ENCODE data around the gene SERINC2. TPM values are rescaled to one million over a fixed set of nuclear protein-coding genes. Genes with fewer than 3 reads are reported as not detected.
"Not testable (repeated sequence)": the region's sequence is repeated elsewhere in the genome, so short reads cannot be mapped to it uniquely, and the experiment has no call there.

SERINC2 gene
- total RNA-seq, 1 experiment from 2014 or later, result 16.6 TPM

DNA sequence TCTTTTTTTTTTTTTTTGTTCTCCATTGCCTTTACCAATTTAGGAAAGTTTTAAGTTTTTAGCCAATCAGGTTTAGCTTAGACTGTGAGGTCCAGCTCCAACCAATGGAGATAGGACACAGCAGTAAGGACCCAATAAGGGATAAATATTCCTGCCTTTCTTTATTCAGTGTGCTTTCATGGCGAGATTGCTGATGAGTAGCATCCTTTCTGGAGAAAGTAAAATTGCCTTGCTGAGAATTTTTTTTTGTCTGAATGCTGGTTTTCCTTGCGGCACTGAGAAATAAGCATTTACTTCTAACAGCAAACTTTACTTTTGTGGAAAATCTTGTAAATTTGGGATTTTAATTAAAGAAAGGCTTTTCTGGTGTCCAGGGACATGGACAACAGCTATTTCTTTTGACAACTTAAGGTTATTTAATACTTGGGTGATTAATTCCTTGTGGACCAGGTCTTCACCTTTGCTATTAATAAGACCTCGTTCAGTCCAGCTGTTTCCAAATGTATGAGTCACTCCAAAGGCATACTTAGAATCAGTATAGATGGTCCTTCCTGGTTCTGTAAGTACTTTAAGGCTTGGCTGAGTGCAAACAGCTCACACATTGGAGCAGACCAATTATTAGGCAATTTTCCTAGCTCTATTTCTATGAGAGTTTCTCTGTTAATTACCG, 54.1 kb downstream of the SERINC2 start:
- Histone ChIP-seq H3K4me3 (no peak overlapping the region), H3K27ac (no peak overlapping the region), H3K9me3 (replicated peaks) (peaks cover 6% of the 10 kb centered on the region; the same call in 1 of the 2 replicates), H3K36me3 (no peaks in the 10 kb centered on the region), H3K27me3 (replicated peaks) (no peaks in the 10 kb centered on the region), H3K4me1 (replicated peaks) (no peaks in the 10 kb centered on the region)
- DNase-seq (ENCODE audit: low read depth in 1 of 2, low spot score in 2 of 2), result no peak

GRCh38 chr1:31470794-31471315, 57.8 kb downstream of the SERINC2 start:
- Histone ChIP-seq H3K27ac (no peak overlapping the region), H3K36me3 (no peaks in the 10 kb centered on the region)

GRCh38 chr1:31471452-31472313, 58.7 kb downstream of the SERINC2 start:
- not testable (repeated sequence) for H3K4me1 ChIP-seq (replicated peaks); H3K27me3 ChIP-seq (replicated peaks); H3K36me3 ChIP-seq; DNase-seq (ENCODE audit: low read depth in 1 of 2, low spot score in 2 of 2); H3K4me3 ChIP-seq; H3K27ac ChIP-seq; H3K9me3 ChIP-seq (replicated peaks)

More at GRCh38 chr1:31470794-31471315, 57.8 kb downstream of the SERINC2 start:
- Histone ChIP-seq H3K4me1 (replicated peaks) (peaks cover under 1% of the 10 kb centered on the region; the same call in 1 of the 2 replicates), H3K9me3 (replicated peaks) (0 out of 2 replicates have a peak, but pooled peaks cover 6% of the 10 kb centered on the region), H3K4me3 (no peak overlapping the region), H3K27me3 (replicated peaks) (no peaks in the 10 kb centered on the region)
- DNase-seq (ENCODE audit: low read depth in 1 of 2, low spot score in 2 of 2), result no peak

- H3K9me3 ChIP-seq (replicated peaks); H3K27ac ChIP-seq: not testable (repeated sequence)
- H3K4me1 ChIP-seq (replicated peaks), result peaks cover 15% of the 10 kb centered on the region
These were observed 59.3 kb downstream of the SERINC2 start for GRCh38 chr1:31472314-31472651.

DNA sequence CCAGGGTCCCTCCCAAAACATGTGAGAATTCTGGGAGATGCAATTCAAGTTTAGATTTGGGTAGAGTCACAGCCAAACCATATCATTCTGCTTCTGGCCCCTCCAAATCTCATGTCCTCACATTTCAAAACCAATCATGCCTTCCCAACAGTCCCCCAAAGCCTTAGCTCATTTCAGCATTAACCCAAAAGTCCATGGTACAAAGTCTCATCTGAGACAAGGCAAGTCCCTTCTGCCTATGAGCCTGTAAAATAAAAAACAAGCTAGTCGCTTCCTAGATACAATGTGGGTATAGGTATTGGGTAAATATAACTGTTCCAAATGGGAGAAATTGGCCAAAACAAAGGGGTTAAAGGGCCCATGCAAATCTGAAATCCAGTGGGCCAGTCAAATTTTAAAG, 59.7 kb downstream of the SERINC2 start:
- not testable (repeated sequence) for H3K27ac ChIP-seq; H3K4me3 ChIP-seq; H3K9me3 ChIP-seq (replicated peaks); DNase-seq (ENCODE audit: low read depth in 1 of 2, low spot score in 2 of 2); H3K36me3 ChIP-seq; H3K27me3 ChIP-seq (replicated peaks)
- H3K4me1 ChIP-seq (replicated peaks), result peaks cover 19% of the 10 kb centered on the region

More at GRCh38 chr1:31472314-31472651, 59.3 kb downstream of the SERINC2 start:
- H3K4me3 ChIP-seq; H3K36me3 ChIP-seq; DNase-seq (ENCODE audit: low read depth in 1 of 2, low spot score in 2 of 2); H3K27me3 ChIP-seq (replicated peaks): not testable (repeated sequence)

DNA sequence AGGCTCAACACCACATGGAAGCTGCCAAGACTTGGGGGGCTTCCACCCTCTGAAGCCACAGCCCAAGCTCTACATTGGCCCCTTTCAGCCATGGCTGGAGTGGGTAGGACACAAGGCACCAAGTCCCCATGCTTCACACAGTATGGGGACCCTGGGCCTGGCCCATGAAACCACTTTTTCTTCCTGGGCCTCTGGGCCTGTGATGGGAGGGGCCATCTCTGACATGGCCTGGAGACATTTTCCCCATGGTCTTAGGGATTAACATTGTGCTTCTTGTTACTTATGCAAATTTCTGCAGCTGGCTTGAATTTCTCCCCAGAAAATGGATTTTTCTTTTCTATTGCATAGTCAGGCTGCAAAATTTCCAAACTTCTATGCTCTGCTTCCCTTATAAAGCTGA, 60.5 kb downstream of the SERINC2 start:
- H3K9me3 ChIP-seq (replicated peaks); H3K27me3 ChIP-seq (replicated peaks); H3K4me3 ChIP-seq; DNase-seq (ENCODE audit: low read depth in 1 of 2, low spot score in 2 of 2); H3K36me3 ChIP-seq; H3K27ac ChIP-seq: not testable (repeated sequence)
- H3K4me1 ChIP-seq (replicated peaks), result peaks cover 19% of the 10 kb centered on the region

GRCh38 chr1:31474567-31474966, 61.6 kb downstream of the SERINC2 start:
- not testable (repeated sequence) for H3K27me3 ChIP-seq (replicated peaks); H3K9me3 ChIP-seq (replicated peaks); H3K27ac ChIP-seq; H3K36me3 ChIP-seq; H3K4me3 ChIP-seq; DNase-seq (ENCODE audit: low read depth in 1 of 2, low spot score in 2 of 2)
- peaks cover 19% of the 10 kb centered on the region for H3K4me1 ChIP-seq (replicated peaks)

DNA sequence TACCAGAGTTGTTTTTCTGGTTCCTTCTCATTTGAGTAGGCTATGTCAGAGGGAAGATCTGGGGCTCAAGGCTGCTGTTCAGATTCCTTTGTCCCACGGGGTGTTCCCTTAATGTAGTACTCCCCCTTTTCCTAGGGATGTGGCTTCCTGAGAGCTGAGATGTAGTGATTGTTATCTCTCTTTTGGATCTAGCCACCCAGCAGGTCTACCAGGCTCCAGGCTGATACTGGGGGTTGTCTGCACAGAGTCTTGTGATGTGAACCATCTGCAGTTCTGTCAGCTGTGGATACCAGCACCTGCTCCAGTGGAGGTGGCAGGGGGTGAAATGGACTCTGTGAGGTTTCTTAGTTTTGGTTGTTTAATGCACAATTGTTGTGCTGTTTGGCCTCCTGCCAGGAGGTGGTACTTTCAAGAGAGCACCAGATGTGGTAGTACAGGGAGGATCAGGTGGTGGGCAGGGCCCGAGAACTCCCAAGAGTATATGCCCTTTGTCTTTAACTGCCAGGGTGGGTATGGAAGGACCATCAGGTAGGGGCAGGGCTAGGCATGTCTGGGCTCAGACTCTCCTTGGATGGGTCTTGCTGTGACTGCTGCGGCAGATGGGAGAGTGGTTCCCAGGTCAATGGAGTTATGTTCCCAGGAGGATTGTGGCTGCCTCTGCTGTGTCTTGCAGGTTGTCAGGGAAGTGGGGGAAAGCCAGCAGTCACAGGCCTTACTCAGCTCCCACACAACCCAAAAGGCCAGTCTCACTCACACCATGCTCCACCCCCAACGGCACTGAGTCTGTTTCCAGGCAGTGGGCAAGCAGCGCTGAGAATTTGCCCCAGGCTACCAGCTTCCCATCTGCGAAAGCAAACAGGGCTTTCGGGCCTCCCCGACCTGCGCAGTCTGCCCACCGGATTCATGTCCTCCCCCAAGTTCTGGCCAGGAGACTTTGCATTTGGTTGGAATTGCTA, 64.2 kb downstream of the SERINC2 start:
- no peaks in the 10 kb centered on the region for H3K36me3 ChIP-seq
- no peak overlapping the region for H3K27ac ChIP-seq
- DNase-seq (ENCODE audit: low read depth in 1 of 2, low spot score in 2 of 2), result no peak
- peaks cover 3% of the 10 kb centered on the region; the same call in 1 of the 2 replicates for H3K9me3 ChIP-seq (replicated peaks)
- H3K27me3 ChIP-seq (replicated peaks), result no peaks in the 10 kb centered on the region
- no peak overlapping the region for H3K4me3 ChIP-seq
- H3K4me1 ChIP-seq (replicated peaks), result peaks cover 19% of the 10 kb centered on the region

- Histone ChIP-seq H3K36me3 (no peaks in the 10 kb centered on the region), H3K27ac (no peak overlapping the region), H3K9me3 (replicated peaks) (peaks cover 3% of the 10 kb centered on the region; the same call in 1 of the 2 replicates), H3K4me1 (replicated peaks) (peaks cover 19% of the 10 kb centered on the region), H3K27me3 (replicated peaks) (no peaks in the 10 kb centered on the region), H3K4me3 (no peak overlapping the region)
- no peak for DNase-seq (ENCODE audit: low read depth in 1 of 2, low spot score in 2 of 2)
These were observed 65.2 kb downstream of the SERINC2 start for GRCh38 chr1:31478167-31478566.

- Histone ChIP-seq H3K27ac (no peak overlapping the region), H3K36me3 (no peaks in the 10 kb centered on the region), H3K9me3 (replicated peaks) (peaks cover 3% of the 10 kb centered on the region; the same call in 1 of the 2 replicates), H3K27me3 (replicated peaks) (no peaks in the 10 kb centered on the region), H3K4me1 (replicated peaks) (peaks cover 19% of the 10 kb centered on the region), H3K4me3 (no peak overlapping the region)
- no peak for DNase-seq (ENCODE audit: low read depth in 1 of 2, low spot score in 2 of 2)
These were observed 66.8 kb downstream of the SERINC2 start for GRCh38 chr1:31479811-31480210.

GRCh38 chr1:31480426-31480825, 67.4 kb downstream of the SERINC2 start:
- not testable (repeated sequence) for H3K27me3 ChIP-seq (replicated peaks); H3K27ac ChIP-seq; DNase-seq (ENCODE audit: low read depth in 1 of 2, low spot score in 2 of 2); H3K9me3 ChIP-seq (replicated peaks); H3K36me3 ChIP-seq; H3K4me3 ChIP-seq
- H3K4me1 ChIP-seq (replicated peaks), result peaks cover 19% of the 10 kb centered on the region

DNA sequence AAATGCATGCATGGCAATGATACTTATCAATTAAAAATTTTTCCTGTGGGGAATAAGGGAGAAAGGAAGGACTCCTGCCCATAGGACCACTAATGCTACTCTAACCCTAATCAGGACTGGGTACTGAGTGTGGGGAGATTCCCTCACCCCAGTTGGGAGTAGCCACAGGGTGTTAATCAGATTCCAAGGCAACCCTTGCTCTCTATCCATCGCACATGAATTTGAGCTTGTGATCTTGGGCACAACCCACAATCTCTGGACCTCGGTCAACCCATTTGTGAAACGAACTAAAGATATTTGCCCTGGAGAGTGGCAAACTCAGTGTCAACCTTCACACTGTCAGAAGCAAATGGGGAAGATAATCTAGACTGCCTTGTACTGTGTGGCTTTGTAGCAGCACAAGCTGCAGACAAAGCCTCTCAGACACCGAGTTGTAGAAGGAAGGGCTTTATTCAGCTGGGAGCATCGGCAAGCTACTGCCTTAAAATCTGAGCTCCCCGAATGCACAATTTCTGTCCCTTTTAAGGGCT, 69.5 kb downstream of the SERINC2 start:
- Histone ChIP-seq H3K27ac (no peak overlapping the region), H3K27me3 (replicated peaks) (no peaks in the 10 kb centered on the region), H3K36me3 (no peaks in the 10 kb centered on the region), H3K9me3 (replicated peaks) (peaks cover 3% of the 10 kb centered on the region; the same call in 1 of the 2 replicates), H3K4me3 (no peak overlapping the region), H3K4me1 (replicated peaks) (peaks cover 2% of the 10 kb centered on the region)
- DNase-seq (ENCODE audit: low read depth in 1 of 2, low spot score in 2 of 2), result no peak

All from SJSA1 (cell line).